Ishikawa (cell line): ENCODE results near the gene LYPLAL1.

Source experiments
- EP300 ChIP-seq: IDR thresholded peaks from 2 replicates; pipeline ENCODE4 v1.6.1; 2012; ENCODE audit warnings: borderline replicate concordance
- NFIC ChIP-seq: IDR thresholded peaks from 2 replicates; pipeline ENCODE4 v1.6.1; 2012
- TF ChIP-seq, protein P1 (sequence below): IDR thresholded peaks from 2 replicates; pipeline ENCODE4 v1.6.1; 2012; ENCODE audit warnings: low read depth, mild to moderate bottlenecking
- TF ChIP-seq, protein P2 (sequence below): IDR thresholded peaks from 2 replicates; pipeline ENCODE4 v1.6.1; 2012
- TF ChIP-seq, protein P3 (sequence below): IDR thresholded peaks from 2 replicates; pipeline ENCODE4 v1.6.1; 2012

DNA sequence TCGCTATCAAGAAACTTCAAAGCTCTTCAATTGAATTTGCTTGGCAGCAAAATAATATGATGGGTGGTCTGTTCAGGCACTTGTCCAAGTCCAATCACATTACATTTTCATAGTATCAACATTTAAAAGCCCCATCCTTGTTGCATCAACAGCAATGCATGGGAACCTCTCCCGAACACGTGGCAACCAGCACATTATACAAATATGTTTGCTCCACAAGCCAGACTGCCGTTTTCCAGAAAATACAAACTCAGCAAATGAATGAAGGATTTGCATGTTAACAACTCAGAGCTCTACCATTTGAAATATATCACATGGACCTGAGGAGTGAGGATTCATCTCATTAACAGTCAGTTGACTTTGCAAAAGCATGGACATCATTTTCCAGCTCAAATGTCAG is 20.0 kb upstream of the LYPLAL1 start:
- TF ChIP-seq NFIC (no peak), EP300 (no peak)
- TF ChIP-seq, protein P1, sequence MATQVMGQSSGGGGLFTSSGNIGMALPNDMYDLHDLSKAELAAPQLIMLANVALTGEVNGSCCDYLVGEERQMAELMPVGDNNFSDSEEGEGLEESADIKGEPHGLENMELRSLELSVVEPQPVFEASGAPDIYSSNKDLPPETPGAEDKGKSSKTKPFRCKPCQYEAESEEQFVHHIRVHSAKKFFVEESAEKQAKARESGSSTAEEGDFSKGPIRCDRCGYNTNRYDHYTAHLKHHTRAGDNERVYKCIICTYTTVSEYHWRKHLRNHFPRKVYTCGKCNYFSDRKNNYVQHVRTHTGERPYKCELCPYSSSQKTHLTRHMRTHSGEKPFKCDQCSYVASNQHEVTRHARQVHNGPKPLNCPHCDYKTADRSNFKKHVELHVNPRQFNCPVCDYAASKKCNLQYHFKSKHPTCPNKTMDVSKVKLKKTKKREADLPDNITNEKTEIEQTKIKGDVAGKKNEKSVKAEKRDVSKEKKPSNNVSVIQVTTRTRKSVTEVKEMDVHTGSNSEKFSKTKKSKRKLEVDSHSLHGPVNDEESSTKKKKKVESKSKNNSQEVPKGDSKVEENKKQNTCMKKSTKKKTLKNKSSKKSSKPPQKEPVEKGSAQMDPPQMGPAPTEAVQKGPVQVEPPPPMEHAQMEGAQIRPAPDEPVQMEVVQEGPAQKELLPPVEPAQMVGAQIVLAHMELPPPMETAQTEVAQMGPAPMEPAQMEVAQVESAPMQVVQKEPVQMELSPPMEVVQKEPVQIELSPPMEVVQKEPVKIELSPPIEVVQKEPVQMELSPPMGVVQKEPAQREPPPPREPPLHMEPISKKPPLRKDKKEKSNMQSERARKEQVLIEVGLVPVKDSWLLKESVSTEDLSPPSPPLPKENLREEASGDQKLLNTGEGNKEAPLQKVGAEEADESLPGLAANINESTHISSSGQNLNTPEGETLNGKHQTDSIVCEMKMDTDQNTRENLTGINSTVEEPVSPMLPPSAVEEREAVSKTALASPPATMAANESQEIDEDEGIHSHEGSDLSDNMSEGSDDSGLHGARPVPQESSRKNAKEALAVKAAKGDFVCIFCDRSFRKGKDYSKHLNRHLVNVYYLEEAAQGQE = no peak
- TF ChIP-seq, protein P2, sequence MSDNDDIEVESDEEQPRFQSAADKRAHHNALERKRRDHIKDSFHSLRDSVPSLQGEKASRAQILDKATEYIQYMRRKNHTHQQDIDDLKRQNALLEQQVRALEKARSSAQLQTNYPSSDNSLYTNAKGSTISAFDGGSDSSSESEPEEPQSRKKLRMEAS = no peak
- TF ChIP-seq, protein P3, sequence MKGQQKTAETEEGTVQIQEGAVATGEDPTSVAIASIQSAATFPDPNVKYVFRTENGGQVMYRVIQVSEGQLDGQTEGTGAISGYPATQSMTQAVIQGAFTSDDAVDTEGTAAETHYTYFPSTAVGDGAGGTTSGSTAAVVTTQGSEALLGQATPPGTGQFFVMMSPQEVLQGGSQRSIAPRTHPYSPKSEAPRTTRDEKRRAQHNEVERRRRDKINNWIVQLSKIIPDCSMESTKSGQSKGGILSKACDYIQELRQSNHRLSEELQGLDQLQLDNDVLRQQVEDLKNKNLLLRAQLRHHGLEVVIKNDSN = no peak
